Measurements from ENCODE around the gene MED9. TPM values are rescaled to one million over a fixed set of nuclear protein-coding genes. Genes with fewer than 3 reads are reported as not detected.

The MED9 gene
- total and polyA plus RNA-seq, 2 donors: 9.5 to 17.5 TPM

DNA sequence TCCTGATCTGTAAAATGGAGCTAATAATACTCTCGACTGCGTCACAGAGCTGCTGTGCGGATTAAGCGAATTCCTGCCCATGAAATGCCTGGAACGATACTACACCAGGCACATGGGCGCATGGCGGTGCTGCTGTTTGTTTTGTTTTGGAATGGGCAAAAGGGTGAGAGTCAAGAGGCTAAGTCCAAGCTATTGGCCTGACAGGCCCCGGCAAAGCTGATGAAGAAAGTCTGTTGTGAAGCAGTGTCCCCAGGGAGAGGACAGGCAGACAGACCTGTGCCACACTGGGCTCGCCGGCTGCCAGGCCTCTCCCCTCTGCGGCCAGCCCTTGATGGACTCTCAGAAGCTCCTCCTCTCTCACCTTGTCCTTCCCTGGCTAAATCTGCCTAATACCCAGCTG lies 50.7 kb downstream of the MED9 start:
- DNase-seq (ENCODE audit: extremely low spot score): no peak
- H3K36me3 ChIP-seq (ENCODE audit: insufficient read depth): no peaks in the 10 kb centered on the region
- H3K27ac ChIP-seq (ENCODE audit: low read depth): no peak overlapping the region
- H3K4me3 ChIP-seq (ENCODE audit: low read depth, low read length): no peak overlapping the region
- 94% methylated on average over 11 of the region's 11 CpGs for WGBS
- no peaks in the 10 kb centered on the region for H3K4me1 ChIP-seq (ENCODE audit: insufficient read depth)

DNA sequence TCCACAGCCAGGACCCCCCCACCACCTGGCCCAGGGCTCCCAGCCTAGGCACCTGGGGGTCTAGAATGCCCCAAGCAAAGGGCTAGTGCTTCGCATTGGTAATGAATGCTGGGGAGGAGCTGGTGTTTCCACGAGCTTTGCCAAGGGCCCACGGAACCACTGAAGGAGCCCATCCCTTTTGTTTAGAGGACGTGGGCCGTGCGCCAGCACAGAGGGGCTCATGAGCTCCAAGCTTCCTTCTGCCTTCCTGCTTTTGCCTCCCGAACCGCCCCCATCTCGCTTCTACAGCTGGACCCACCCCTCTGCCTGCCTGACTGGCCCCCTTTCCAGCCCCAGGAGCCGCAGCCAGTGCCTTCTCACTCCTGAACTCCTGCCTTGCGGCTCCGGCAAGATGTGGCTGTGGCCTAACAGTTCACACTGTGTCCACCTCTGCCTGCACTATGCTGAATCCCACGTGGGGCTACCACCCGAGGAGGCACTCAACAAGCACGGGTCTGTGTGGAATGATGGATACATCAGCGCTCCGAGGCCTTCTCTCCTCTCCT lies 51.2 kb downstream of the MED9 start:
- Histone ChIP-seq H3K4me3 (ENCODE audit: low read depth, low read length) (no peak overlapping the region), H3K4me1 (ENCODE audit: insufficient read depth) (no peaks in the 10 kb centered on the region), H3K36me3 (ENCODE audit: insufficient read depth) (no peaks in the 10 kb centered on the region), H3K27ac (ENCODE audit: low read depth) (no peak overlapping the region)
- DNase-seq (ENCODE audit: extremely low spot score): no peak
- WGBS: 79% methylated on average over 17 of the region's 17 CpGs

DNA sequence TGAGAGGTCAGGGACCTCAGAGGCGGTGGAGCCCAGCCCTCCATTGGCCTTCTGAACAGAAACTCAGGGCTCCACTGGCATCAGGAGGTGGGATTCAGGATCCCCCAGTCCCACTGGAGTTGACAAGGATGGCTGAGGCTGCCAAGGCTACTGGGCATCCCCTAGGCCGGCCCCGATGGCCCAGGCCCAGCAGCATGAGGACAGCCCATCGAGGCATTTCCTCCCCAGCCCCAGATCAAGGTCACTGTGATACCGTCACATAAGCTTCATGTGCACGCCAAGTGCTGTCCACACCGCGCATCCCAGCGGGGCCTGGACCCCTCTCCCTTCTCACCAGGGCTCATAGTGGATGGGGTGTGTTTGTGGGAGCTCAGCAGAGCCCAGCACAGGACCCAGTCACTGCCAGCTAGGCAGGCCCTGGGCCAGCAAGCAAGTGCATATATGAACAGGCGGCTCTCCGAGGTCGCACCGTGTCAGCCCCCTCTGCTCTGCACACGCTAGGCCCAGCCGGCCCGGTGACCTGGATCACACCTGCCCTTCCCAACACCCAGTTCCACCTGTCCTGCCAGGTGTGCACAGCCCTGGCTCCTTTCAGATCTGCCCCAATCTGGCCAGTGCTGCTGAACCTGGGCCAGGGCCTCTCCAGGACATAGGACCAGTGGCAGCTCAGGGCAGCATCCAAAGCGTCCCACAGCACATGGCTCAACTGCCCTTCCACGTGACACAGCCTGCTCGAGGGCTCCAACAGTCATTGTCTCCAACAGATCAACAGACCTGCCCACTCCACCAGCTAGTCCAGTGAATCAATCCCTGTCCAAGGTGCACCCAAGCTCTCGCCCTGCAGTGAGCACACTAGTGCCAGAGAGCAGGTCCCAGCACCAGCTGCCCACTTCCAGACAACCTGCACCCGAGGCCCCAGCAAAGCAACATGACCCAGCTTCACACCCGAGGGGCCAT lies 52.2 kb downstream of the MED9 start:
- DNase-seq (ENCODE audit: extremely low spot score): no peak
- Histone ChIP-seq H3K27ac (ENCODE audit: low read depth) (no peak overlapping the region), H3K4me3 (ENCODE audit: low read depth, low read length) (no peak overlapping the region), H3K36me3 (ENCODE audit: insufficient read depth) (no peaks in the 10 kb centered on the region), H3K4me1 (ENCODE audit: insufficient read depth) (no peaks in the 10 kb centered on the region)
- WGBS: 93% methylated on average over 22 of the region's 22 CpGs

GRCh38 chr17:17531156-17531555 lies 54.4 kb downstream of the MED9 start:
- H3K27ac ChIP-seq (ENCODE audit: low read depth): no peak overlapping the region
- no peak overlapping the region for H3K4me3 ChIP-seq (ENCODE audit: low read depth, low read length)
- WGBS: 82% methylated on average over 4 of the region's 4 CpGs
- no peaks in the 10 kb centered on the region for H3K4me1 ChIP-seq (ENCODE audit: insufficient read depth)
- DNase-seq (ENCODE audit: extremely low spot score): no peak
- no peaks in the 10 kb centered on the region for H3K36me3 ChIP-seq (ENCODE audit: insufficient read depth)

DNA sequence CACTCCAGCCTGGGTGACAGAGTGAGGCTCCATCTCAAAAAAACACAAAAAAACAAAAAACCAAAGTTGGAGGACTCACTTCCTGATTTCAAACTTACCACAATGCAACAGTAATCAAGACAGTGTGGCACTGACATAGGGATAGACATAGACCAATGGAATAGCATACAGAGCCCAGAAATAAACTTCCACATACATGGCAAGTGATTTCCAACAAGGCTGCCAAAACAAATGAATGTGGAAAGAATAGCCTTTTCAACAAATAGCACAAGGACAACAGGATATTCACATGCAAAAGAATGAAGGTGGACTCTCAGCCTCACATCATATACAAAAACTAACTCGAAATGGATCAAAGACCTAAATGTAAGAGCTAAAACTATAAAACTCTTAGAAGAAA lies 56.2 kb downstream of the MED9 start:
- H3K27ac ChIP-seq (ENCODE audit: low read depth): no peak overlapping the region
- DNase-seq (ENCODE audit: extremely low spot score): no peak
- no peaks in the 10 kb centered on the region for H3K4me1 ChIP-seq (ENCODE audit: insufficient read depth)
- H3K36me3 ChIP-seq (ENCODE audit: insufficient read depth): no peaks in the 10 kb centered on the region
- WGBS: 79% methylated on average over 1 of the region's 1 CpG
- no peak overlapping the region for H3K4me3 ChIP-seq (ENCODE audit: low read depth, low read length)

DNA sequence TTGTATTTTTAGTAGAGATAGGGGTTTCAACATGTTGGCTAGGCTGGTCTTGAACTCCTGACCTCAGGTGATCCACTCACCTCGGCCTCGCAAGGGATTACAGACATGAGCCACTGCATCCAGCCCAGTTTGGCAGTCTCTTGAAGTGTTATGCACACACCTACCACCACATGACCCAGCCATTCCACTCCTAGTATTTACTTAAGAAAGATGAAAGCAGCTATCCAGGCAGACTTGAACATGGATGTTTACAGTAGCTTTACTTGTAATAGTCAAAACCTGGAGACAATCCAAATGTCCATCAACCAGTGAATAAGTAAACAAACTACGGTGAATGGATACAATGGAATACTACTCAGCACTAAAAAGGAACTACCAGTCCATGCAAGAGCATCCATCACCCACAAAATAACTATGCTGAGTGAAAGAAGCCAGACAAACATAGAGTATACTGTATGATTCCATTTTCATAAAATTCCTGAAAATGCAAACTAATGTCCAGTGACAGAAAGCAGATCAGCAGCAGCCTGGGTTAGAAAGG lies 57.2 kb downstream of the MED9 start:
- no peaks in the 10 kb centered on the region for H3K4me1 ChIP-seq (ENCODE audit: insufficient read depth)
- H3K36me3 ChIP-seq (ENCODE audit: insufficient read depth): no peaks in the 10 kb centered on the region
- DNase-seq (ENCODE audit: extremely low spot score): no peak
- no peak overlapping the region for H3K27ac ChIP-seq (ENCODE audit: low read depth)
- 78% methylated on average over 3 of the region's 3 CpGs for WGBS
- H3K4me3 ChIP-seq (ENCODE audit: low read depth, low read length): no peak overlapping the region

DNA sequence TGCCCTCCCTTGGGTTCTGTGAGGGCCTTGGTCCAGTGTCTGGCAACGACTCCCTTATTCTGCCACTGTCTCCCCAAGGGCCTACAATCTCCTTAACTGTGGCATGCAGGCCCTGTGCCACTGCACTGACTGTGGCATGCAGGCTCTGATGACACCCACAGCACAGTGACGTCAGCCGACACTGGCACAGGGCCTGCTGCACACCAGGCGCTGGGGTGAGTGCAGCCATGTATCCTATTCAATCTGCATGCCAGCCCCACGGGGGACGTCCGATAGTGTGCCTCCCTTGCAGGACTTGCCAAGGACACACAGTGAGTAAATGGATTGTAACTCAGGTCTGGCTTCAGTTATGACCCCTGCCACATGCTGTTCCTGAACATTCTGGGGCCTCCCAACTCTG lies 59.2 kb downstream of the MED9 start:
- H3K27ac ChIP-seq (ENCODE audit: low read depth): no peak overlapping the region
- H3K4me1 ChIP-seq (ENCODE audit: insufficient read depth): no peaks in the 10 kb centered on the region
- 83% methylated on average over 7 of the region's 7 CpGs for WGBS
- H3K36me3 ChIP-seq (ENCODE audit: insufficient read depth): no peaks in the 10 kb centered on the region
- H3K4me3 ChIP-seq (ENCODE audit: low read depth, low read length): no peak overlapping the region
- DNase-seq (ENCODE audit: extremely low spot score): no peak

DNA sequence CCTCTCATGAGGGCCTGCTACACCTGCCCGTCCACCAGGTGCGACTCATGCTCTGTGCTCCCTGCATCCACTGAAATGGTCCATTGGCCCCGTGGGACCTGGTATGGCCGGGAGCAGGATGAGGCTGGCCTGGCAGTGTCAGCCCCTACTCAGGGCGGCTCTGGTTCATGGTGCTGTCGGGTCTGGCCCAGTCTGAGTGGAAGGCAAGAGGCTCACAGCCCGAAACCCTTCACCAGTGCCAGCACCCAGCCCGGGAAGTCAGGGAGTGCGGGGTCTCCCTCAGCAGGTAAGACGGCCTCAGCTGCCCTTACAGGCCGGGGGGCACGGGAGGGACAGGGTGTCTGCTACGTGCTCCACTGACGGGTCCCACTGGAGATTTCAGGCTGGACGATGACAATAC lies 59.9 kb downstream of the MED9 start:
- 97% methylated on average over 15 of the region's 15 CpGs for WGBS
- Histone ChIP-seq H3K36me3 (ENCODE audit: insufficient read depth) (no peaks in the 10 kb centered on the region), H3K27ac (ENCODE audit: low read depth) (no peak overlapping the region), H3K4me3 (ENCODE audit: low read depth, low read length) (no peak overlapping the region), H3K4me1 (ENCODE audit: insufficient read depth) (no peaks in the 10 kb centered on the region)
- DNase-seq (ENCODE audit: extremely low spot score): no peak

DNA sequence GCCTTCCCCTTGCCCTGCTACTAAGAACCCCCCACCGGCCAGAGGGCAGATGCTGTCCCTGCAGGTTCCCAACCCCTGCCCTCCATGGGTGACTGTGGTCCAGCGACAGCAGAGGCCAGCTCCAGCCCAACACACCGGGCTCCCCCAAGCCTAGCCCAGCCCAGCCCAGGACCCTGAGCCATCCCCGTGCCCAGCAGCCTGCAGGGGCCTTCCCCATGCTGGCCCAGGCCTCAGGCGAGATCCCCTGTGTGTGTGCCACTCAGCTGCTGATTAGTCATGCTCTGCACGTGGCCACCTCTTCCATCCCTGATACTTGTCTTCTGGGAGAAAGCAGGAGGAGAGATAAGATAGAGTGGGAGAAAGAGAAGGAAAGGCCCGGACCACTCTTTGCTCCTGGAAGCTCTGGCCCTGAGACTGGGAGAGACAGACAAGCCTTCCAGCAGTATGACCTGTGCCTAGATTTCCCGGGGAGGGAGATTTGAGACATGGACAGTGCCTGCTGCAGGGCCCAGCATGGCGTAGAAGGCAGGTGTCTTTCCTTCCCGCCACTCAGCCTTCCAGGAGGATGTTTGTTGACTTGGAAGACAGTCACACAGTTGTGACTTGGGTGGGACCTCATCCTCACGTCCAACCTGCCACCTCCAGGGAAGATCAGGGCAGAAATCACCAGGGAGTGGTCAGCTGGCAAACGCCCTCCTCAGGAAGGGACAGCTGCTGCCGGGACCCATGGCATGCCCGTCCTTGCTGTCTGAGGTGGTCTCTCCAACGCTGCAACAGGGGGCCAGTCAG lies 60.7 kb downstream of the MED9 start:
- Histone ChIP-seq H3K4me1 (ENCODE audit: insufficient read depth) (no peaks in the 10 kb centered on the region), H3K27ac (ENCODE audit: low read depth) (no peak overlapping the region), H3K36me3 (ENCODE audit: insufficient read depth) (no peaks in the 10 kb centered on the region), H3K4me3 (ENCODE audit: low read depth, low read length) (no peak overlapping the region)
- 86% methylated on average over 15 of the region's 15 CpGs for WGBS
- no peak for DNase-seq (ENCODE audit: extremely low spot score)

GRCh38 chr17:17538417-17539391 lies 61.9 kb downstream of the MED9 start:
- Histone ChIP-seq H3K27ac (ENCODE audit: low read depth) (no peak overlapping the region), H3K4me1 (ENCODE audit: insufficient read depth) (no peaks in the 10 kb centered on the region), H3K36me3 (ENCODE audit: insufficient read depth) (no peaks in the 10 kb centered on the region), H3K4me3 (ENCODE audit: low read depth, low read length) (no peak overlapping the region)
- 69% methylated on average over 10 of the region's 10 CpGs for WGBS
- DNase-seq (ENCODE audit: extremely low spot score): peak; percentile 51

- Histone ChIP-seq H3K27ac (ENCODE audit: low read depth) (no peak overlapping the region), H3K36me3 (ENCODE audit: insufficient read depth) (no peaks in the 10 kb centered on the region), H3K4me3 (ENCODE audit: low read depth, low read length) (no peak overlapping the region), H3K4me1 (ENCODE audit: insufficient read depth) (no peaks in the 10 kb centered on the region)
- no peak for DNase-seq (ENCODE audit: extremely low spot score)
- 84% methylated on average over 10 of the region's 10 CpGs for WGBS
Observed at GRCh38 chr17:17539591-17539990, 62.8 kb downstream of the MED9 start.

DNA sequence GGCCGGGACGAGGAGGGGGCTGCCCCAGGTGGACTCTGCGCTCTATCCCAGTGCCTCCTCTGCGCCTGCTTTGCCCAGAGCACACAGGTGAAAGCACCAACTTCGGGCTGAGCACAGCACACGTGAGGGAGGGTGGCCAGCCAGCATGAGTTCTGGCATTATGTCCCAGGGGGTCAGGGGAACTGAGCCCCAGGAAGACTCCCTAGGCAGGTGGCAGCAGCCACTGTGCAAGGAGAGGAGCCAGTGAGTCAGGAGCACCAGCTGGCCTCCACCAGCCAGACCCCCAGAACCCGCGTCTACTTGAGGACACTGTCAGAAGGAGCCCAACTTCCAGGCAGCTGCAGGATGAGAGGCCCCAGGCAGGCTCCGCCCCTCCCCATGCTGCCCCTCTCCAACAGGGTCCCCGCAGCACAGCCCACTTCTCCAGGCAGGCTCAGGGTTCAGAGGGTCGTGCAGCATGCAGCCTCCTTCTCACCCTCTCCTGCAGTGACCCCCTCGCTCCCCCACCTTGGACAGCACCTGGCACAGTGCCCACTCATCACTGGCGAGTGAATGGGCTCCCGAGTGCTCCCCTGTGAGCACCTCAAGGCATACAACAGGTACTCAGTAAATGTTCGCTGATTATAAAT lies 63.6 kb downstream of the MED9 start:
- no peak for DNase-seq (ENCODE audit: extremely low spot score)
- H3K36me3 ChIP-seq (ENCODE audit: insufficient read depth): no peaks in the 10 kb centered on the region
- H3K27ac ChIP-seq (ENCODE audit: low read depth): no peak overlapping the region
- H3K4me3 ChIP-seq (ENCODE audit: low read depth, low read length): no peak overlapping the region
- 76% methylated on average over 15 of the region's 15 CpGs for WGBS
- H3K4me1 ChIP-seq (ENCODE audit: insufficient read depth): no peaks in the 10 kb centered on the region

Measured in urinary bladder (tissue), 4 donors.